ENCODE measurements around the gene RAD1.
"Not testable (repeated sequence)": the region's sequence is repeated elsewhere in the genome, so short reads cannot be mapped to it uniquely, and the experiment has no call there.

RAD1 gene

GRCh38 chr5:34915139-34915855 lies at the start of gene RAD1, which contains the start of gene BRIX1:
TSS of gene RAD1 (minus strand) at chr5:34915504. CDS start at chr5:34914892, 612 bp downstream.
TSS of gene BRIX1 (plus strand) at chr5:34915711. CDS start at chr5:34915739, 28 bp downstream.
- DNase-seq = peak; percentile 94

- DNase-seq = no peak
Observed at GRCh38 chr5:34959323-34959722, 44.0 kb upstream of the RAD1 start.

- peak; percentile 13 for DNase-seq
Observed at GRCh38 chr5:34957857-34958690, 42.8 kb upstream of the RAD1 start.

- no peak for DNase-seq
Observed at GRCh38 chr5:34957321-34957720, 42.0 kb upstream of the RAD1 start.

- DNase-seq = no peak
Observed at GRCh38 chr5:34944460-34945047, 29.2 kb upstream of the RAD1 start.

GRCh38 chr5:34944044-34944443 lies 28.7 kb upstream of the RAD1 start:
- DNase-seq = no peak

GRCh38 chr5:34941936-34942335 lies 26.6 kb upstream of the RAD1 start:
- DNase-seq = no peak

GRCh38 chr5:34932947-34933346 lies 17.6 kb upstream of the RAD1 start:
- no peak for DNase-seq

- DNase-seq = no peak
Observed at GRCh38 chr5:34930870-34931269, 15.6 kb upstream of the RAD1 start.

- no peak for DNase-seq
Observed at GRCh38 chr5:34930462-34930844, 15.1 kb upstream of the RAD1 start.

GRCh38 chr5:34929720-34930461 lies 14.6 kb upstream of the RAD1 start:
- DNase-seq = peak; percentile 85

- peak; percentile 98 for DNase-seq
Observed at GRCh38 chr5:34929134-34929719, 13.9 kb upstream of the RAD1 start, which contains the start of gene DNAJC21. TSS of gene DNAJC21 (plus strand) at chr5:34929559. CDS start at chr5:34929820, 261 bp downstream.

- DNase-seq = no peak
Observed at GRCh38 chr5:34928267-34928666, 13.0 kb upstream of the RAD1 start.

- DNase-seq = no peak
Observed at GRCh38 chr5:34927785-34928184, 12.5 kb upstream of the RAD1 start.

GRCh38 chr5:34926318-34926888 lies 11.1 kb upstream of the RAD1 start:
- no peak for DNase-seq

GRCh38 chr5:34924462-34924765 lies 9.1 kb upstream of the RAD1 start:
- no peak for DNase-seq

- peak; percentile 35 for DNase-seq
Observed at GRCh38 chr5:34923694-34924461, 8.6 kb upstream of the RAD1 start.

- DNase-seq = not testable (repeated sequence)
Observed at GRCh38 chr5:34923256-34923655, 8.0 kb upstream of the RAD1 start.

- no peak for DNase-seq
Observed at GRCh38 chr5:34919077-34919476, 3.8 kb upstream of the RAD1 start.

GRCh38 chr5:34918025-34918424 lies 2.7 kb upstream of the RAD1 start:
- no peak for DNase-seq

GRCh38 chr5:34916518-34916917 lies 1.2 kb upstream of the RAD1 start:
- no peak for DNase-seq

GRCh38 chr5:34915856-34916192 lies 520 bp upstream of the RAD1 start:
- DNase-seq = no peak
